CD4-positive, alpha-beta T cell treated with Interleukin-15 for 4 hours (primary cell): ENCODE results near the gene OTOF.

ENCODE experiments used
- DNase-seq: peaks from one replicate; pipeline ENCODE4 v3.0.0-alpha.2; 2020; ENCODE audit warnings: low spot score

Gene OTOF

GRCh38 chr2:26464390-26465265, 13.3 kb downstream of the OTOF start:
- DNase-seq: no peak

- DNase-seq: no peak
These were observed 14.4 kb downstream of the OTOF start for GRCh38 chr2:26463244-26464192.

GRCh38 chr2:26462511-26463243, 15.2 kb downstream of the OTOF start:
- DNase-seq: no peak

GRCh38 chr2:26462100-26462499, 15.8 kb downstream of the OTOF start:
- DNase-seq: no peak

- no peak for DNase-seq
These were observed 16.3 kb downstream of the OTOF start for GRCh38 chr2:26461601-26462023.

GRCh38 chr2:26460613-26461031, 17.3 kb downstream of the OTOF start:
- no peak for DNase-seq

GRCh38 chr2:26459991-26460612, 17.8 kb downstream of the OTOF start:
- no peak for DNase-seq

GRCh38 chr2:26458365-26459042, 19.4 kb downstream of the OTOF start:
- DNase-seq: no peak

GRCh38 chr2:26457695-26458364, 20.1 kb downstream of the OTOF start:
- no peak for DNase-seq

GRCh38 chr2:26457251-26457666, 20.7 kb downstream of the OTOF start:
- DNase-seq: no peak

GRCh38 chr2:26456440-26457250, 21.3 kb downstream of the OTOF start:
- no peak for DNase-seq

- DNase-seq: no peak
These were observed 22.1 kb downstream of the OTOF start for GRCh38 chr2:26455670-26456439.

GRCh38 chr2:26455037-26455669, 22.8 kb downstream of the OTOF start:
- DNase-seq: no peak

- no peak for DNase-seq
These were observed 23.3 kb downstream of the OTOF start for GRCh38 chr2:26454561-26455001.

- DNase-seq: no peak
These were observed 24.2 kb downstream of the OTOF start for GRCh38 chr2:26453421-26454329.

GRCh38 chr2:26451700-26452099, 26.2 kb downstream of the OTOF start:
- no peak for DNase-seq

- no peak for DNase-seq
These were observed 27.8 kb downstream of the OTOF start for GRCh38 chr2:26450031-26450635.
